Small intestine (tissue), 7 donors: ENCODE results near the gene OR2C1. TPM values are rescaled to one million over a fixed set of nuclear protein-coding genes. Genes with fewer than 3 reads are reported as not detected.

Experiments
- DNase-seq, 2 donors: peaks; one replicate each; pipeline versions ENCODE4 v3.0.0 to v3.0.0-alpha.2; 2013
- FAIRE-seq: peaks from 2 replicates; lab custom pipeline; 2012; peaks lifted over from hg19 to GRCh38; lab: Jason Lieb, UNC
- H3K27ac ChIP-seq, 3 donors: one replicate each; pipeline ENCODE4 v1.5.1; 2013; ENCODE audit warnings: low read length in 2 of 3, mild to moderate bottlenecking in 2 of 3, control low read depth in 1 of 3, inconsistent platforms in 1 of 3, low read depth in 1 of 3, moderate library complexity in 1 of 3
- H3K27me3 ChIP-seq, 3 donors: one replicate each; pipeline ENCODE4 v1.6.1; 2013; ENCODE audit warnings: low read length in 3 of 3, inconsistent platforms in 1 of 3; ENCODE audit not compliant: control insufficient read depth in 3 of 3, insufficient read depth in 3 of 3
- H3K36me3 ChIP-seq, 3 donors: one replicate each; pipeline ENCODE4 v1.6.1; 2013; ENCODE audit warnings: low read length in 3 of 3, inconsistent platforms in 1 of 3, low read depth in 1 of 3, mild to moderate bottlenecking in 1 of 3, moderate library complexity in 1 of 3; ENCODE audit not compliant: control insufficient read depth in 3 of 3, insufficient read depth in 2 of 3
- H3K4me1 ChIP-seq, 3 donors: one replicate each; pipeline ENCODE4 v1.6.1; 2013; ENCODE audit warnings: low read length in 2 of 3, inconsistent platforms in 1 of 3, low read depth in 1 of 3, mild to moderate bottlenecking in 1 of 3, moderate library complexity in 1 of 3; ENCODE audit not compliant: control insufficient read depth in 3 of 3, insufficient read depth in 2 of 3
- H3K4me3 ChIP-seq, 3 donors: one replicate each; pipeline ENCODE4 v1.5.1; 2013; ENCODE audit warnings: low read length in 3 of 3, control low read depth in 1 of 3, inconsistent platforms in 1 of 3, low read depth in 1 of 3, mild to moderate bottlenecking in 1 of 3, moderate library complexity in 1 of 3
- H3K9me3 ChIP-seq, 2 donors: one replicate each; pipeline ENCODE4 v1.6.1; 2013; ENCODE audit warnings: low read depth in 1 of 2, low read length in 1 of 2; ENCODE audit not compliant: control insufficient read depth in 2 of 2, insufficient read depth in 1 of 2
- WGBS, 3 donors: extraction: QIAGEN DNeasy Blood & Tissue Kit; methylation state at CpG; one replicate each; pipeline ENCODE4 v1.1.7; 2013; 5-methylcytosine and 5-hydroxymethylcytosine counted together
- polyA plus RNA-seq, 4 donors: library from polyadenylated mRNA; stranded (reverse) in 3 of 4; unstranded in 1 of 4; fragments of 200-250 nt in 3 of 4; fragments of 120-200 nt in 1 of 4; gene quantifications; one replicate each; pipeline versions ENCODE4 v1.2.1 to v1.2.3, GENCODE V29; 2013
- donor health status: healthy with polysubstance abuse.
- donor health status: control.
- donor health status: control.
- donor health status: Bipolar disorder and iron deficiency.
- donor health status: healthy.

Gene OR2C1
- polyA plus RNA-seq, 4 donors = 0.04 to 0.13 TPM; not detected in 2

GRCh38 chr16:3346041-3346440 lies 9.6 kb upstream of the OR2C1 start:
- FAIRE-seq (no peak), DNase-seq (no peak)
- WGBS, 3 donors = 47 to 63% (median 51%) methylated on average over 2 of the region's 2 CpGs
- no peaks in the 10 kb centered on the region for H3K27me3 ChIP-seq
- peaks cover 0 to 9% of the 10 kb centered on the region in 2 donors for H3K9me3 ChIP-seq
- no peak overlapping the region for H3K4me3 ChIP-seq
- no peaks in the 10 kb centered on the region for H3K4me1 ChIP-seq
- H3K36me3 ChIP-seq = no peaks in the 10 kb centered on the region
- no peak overlapping the region for H3K27ac ChIP-seq

GRCh38 chr16:3347586-3347985 lies 8.1 kb upstream of the OR2C1 start:
- H3K4me3 ChIP-seq = no peak overlapping the region
- no peaks in the 10 kb centered on the region for H3K4me1 ChIP-seq
- H3K27ac ChIP-seq = no peak overlapping the region
- FAIRE-seq (no peak), DNase-seq (no peak)
- WGBS, 3 donors = 79 to 83% (median 81%) methylated on average over 10 of the region's 10 CpGs
- H3K9me3 ChIP-seq = peaks cover 0 to 6% of the 10 kb centered on the region in 2 donors
- no peaks in the 10 kb centered on the region for H3K27me3 ChIP-seq
- H3K36me3 ChIP-seq = no peaks in the 10 kb centered on the region

GRCh38 chr16:3348547-3349167 lies 7.0 kb upstream of the OR2C1 start:
- Histone ChIP-seq H3K9me3 (peaks cover 0 to 4% of the 10 kb centered on the region in 2 donors), H3K4me3 (no peak overlapping the region), H3K4me1 (no peaks in the 10 kb centered on the region), H3K36me3 (no peaks in the 10 kb centered on the region), H3K27ac (no peak overlapping the region), H3K27me3 (no peaks in the 10 kb centered on the region)
- DNase-seq (no peak), FAIRE-seq (no peak)
- 25 to 31% (median 28%) methylated on average over 4 of the region's 4 CpGs for WGBS, 3 donors

- DNase-seq (no peak), FAIRE-seq (no peak)
- no peak overlapping the region for H3K27ac ChIP-seq
- no peaks in the 10 kb centered on the region for H3K9me3 ChIP-seq
- H3K27me3 ChIP-seq = no peaks in the 10 kb centered on the region
- no peaks in the 10 kb centered on the region for H3K4me1 ChIP-seq
- H3K4me3 ChIP-seq = no peak overlapping the region
- WGBS, 3 donors = 43 to 61% (median 58%) methylated on average over 13 of the region's 13 CpGs
- no peaks in the 10 kb centered on the region for H3K36me3 ChIP-seq
Observed at GRCh38 chr16:3349175-3349574, 6.5 kb upstream of the OR2C1 start.

- Histone ChIP-seq H3K27ac (no peak overlapping the region), H3K4me1 (no peaks in the 10 kb centered on the region), H3K27me3 (peaks cover 0 to 2% (median 2%) of the 10 kb centered on the region in 3 donors), H3K36me3 (no peaks in the 10 kb centered on the region), H3K9me3 (peaks cover 0 to 5% of the 10 kb centered on the region in 2 donors), H3K4me3 (no peak overlapping the region)
- 86 to 95% (median 92%) methylated on average over 10 of the region's 10 CpGs for WGBS, 3 donors
- DNase-seq = no peak
- FAIRE-seq = no peak
Observed at GRCh38 chr16:3356118-3356517, 429 bp downstream of the OR2C1 start.

- FAIRE-seq = no peak
- Histone ChIP-seq H3K4me3 (no peak overlapping the region), H3K9me3 (peaks cover 1 to 8% of the 10 kb centered on the region in 2 donors), H3K36me3 (no peaks in the 10 kb centered on the region), H3K4me1 (no peaks in the 10 kb centered on the region), H3K27ac (no peak overlapping the region), H3K27me3 (peaks cover 0 to 2% (median 2%) of the 10 kb centered on the region in 3 donors)
- 15 to 37% (median 37%) methylated on average over 1 of the region's 1 CpG for WGBS, 3 donors
- DNase-seq = no peak
Observed at GRCh38 chr16:3358871-3359270, 3.2 kb downstream of the OR2C1 start.

GRCh38 chr16:3362931-3363330 lies 7.2 kb downstream of the OR2C1 start:
- H3K36me3 ChIP-seq = no peaks in the 10 kb centered on the region
- H3K4me1 ChIP-seq = no peaks in the 10 kb centered on the region
- no peak for FAIRE-seq
- no peak overlapping the region for H3K4me3 ChIP-seq
- DNase-seq = no peak
- H3K27me3 ChIP-seq = peaks cover 0 to 5% (median 2%) of the 10 kb centered on the region in 3 donors
- peaks cover 5 to 34% of the 10 kb centered on the region in 2 donors for H3K9me3 ChIP-seq
- H3K27ac ChIP-seq = no peak overlapping the region

- no peak for FAIRE-seq
- H3K4me1 ChIP-seq = no peaks in the 10 kb centered on the region
- no peak for DNase-seq
- H3K36me3 ChIP-seq = no peaks in the 10 kb centered on the region
- no peak overlapping the region for H3K4me3 ChIP-seq
- peaks cover 0 to 5% (median 2%) of the 10 kb centered on the region in 3 donors for H3K27me3 ChIP-seq
- peaks cover 5 to 38% of the 10 kb centered on the region in 2 donors for H3K9me3 ChIP-seq
- H3K27ac ChIP-seq = no peak overlapping the region
- 94% methylated on average over 7 of the region's 7 CpGs for WGBS, 3 donors
Observed at GRCh38 chr16:3363793-3364192, 8.1 kb downstream of the OR2C1 start.
